ENCODE measurements around the gene ZNF562. TPM values are rescaled to one million over a fixed set of nuclear protein-coding genes. Genes with fewer than 3 reads are reported as not detected.

The ZNF562 gene
- total RNA-seq, 1 experiment from 2014 or later, result 18.4 TPM

- TF ChIP-seq TEAD4 (CRISPR knock-in tag; IDR thresholded peaks at IDR 0.05) (0 out of 2 replicates have a peak, but pooled peaks have one; percentile 29), ATF1 (CRISPR knock-in tag; IDR thresholded peaks at IDR 0.05) (no peak), ZNF671 (CRISPR knock-in tag; IDR thresholded peaks at IDR 0.05) (no peak), NFATC4 (CRISPR knock-in tag; IDR thresholded peaks at IDR 0.05) (no peak), CREB1 (CRISPR knock-in tag; IDR thresholded peaks at IDR 0.05) (no peak)
Observed at GRCh38 chr19:9621156-9622037, 53.5 kb downstream of the ZNF562 start, which contains the start of gene ZNF561 (continued).

GRCh38 chr19:9620842-9621155 lies 54.1 kb downstream of the ZNF562 start:
- Mint-ChIP-seq H3K4me3 (peak overlapping the region; percentile 94), H3K4me1 (peaks cover 23% of the 10 kb centered on the region), H3K27ac (peak overlapping the region; percentile 100), H3K27me3 (ENCODE audit: low read depth) (no peaks in the 10 kb centered on the region), H3K9me3 (no peaks in the 10 kb centered on the region), H3K36me3 (peaks cover 30% of the 10 kb centered on the region)
- ChIA-PET POLR2A (interaction anchor here (1.5 kb wide), 1 partner anchor 34 kb away, joined by 3 read pairs; no protein-coding TSS in a partner anchor), CTCF (no interaction called here)
- DNase-seq (ENCODE audit: low spot score), result no peak
- TF ChIP-seq ZBTB43 (CRISPR knock-in tag; IDR thresholded peaks at IDR 0.05), result no peak
- no peak for ATAC-seq

- POLR2A ChIA-PET, result no interaction called here
- Mint-ChIP-seq H3K4me3 (no peak overlapping the region), H3K27me3 (ENCODE audit: low read depth) (no peaks in the 10 kb centered on the region), H3K27ac (no peak overlapping the region), H3K36me3 (peaks cover 77% of the 10 kb centered on the region), H3K4me1 (0 out of 2 replicates have a peak, but pooled peaks cover 2% of the 10 kb centered on the region), H3K9me3 (peaks cover 16% of the 10 kb centered on the region)
- DNase-seq (ENCODE audit: low spot score) (no peak), ATAC-seq (no peak)
- CTCF ChIA-PET, result no interaction called here
- TF ChIP-seq ZMAT4 (CRISPR knock-in tag; IDR thresholded peaks at IDR 0.05), result no peak
- TF ChIP-seq GABPB1 (CRISPR knock-in tag; IDR thresholded peaks at IDR 0.05), result no peak
- TF ChIP-seq ZNF423 (CRISPR knock-in tag; IDR thresholded peaks at IDR 0.05), result no peak
- no peak for TF ChIP-seq NFATC4 (CRISPR knock-in tag; IDR thresholded peaks at IDR 0.05)
- TF ChIP-seq ZNF425 (CRISPR knock-in tag; conservative IDR thresholded peaks at IDR 0.05), result no peak
- TF ChIP-seq ZNF281 (CRISPR knock-in tag; IDR thresholded peaks at IDR 0.05), result no peak
- no peak for TF ChIP-seq GRHL2 (CRISPR knock-in tag; IDR thresholded peaks at IDR 0.05; ENCODE audit: insufficient replicate concordance, severe bottlenecking)
- no peak for TF ChIP-seq CTCF (IDR thresholded peaks at IDR 0.05)
- TF ChIP-seq ZNF532 (CRISPR knock-in tag; IDR thresholded peaks at IDR 0.05; ENCODE audit: borderline replicate concordance), result no peak
- no peak for TF ChIP-seq NR3C1 (CRISPR knock-in tag; conservative IDR thresholded peaks at IDR 0.05; ENCODE audit: low read depth)
- no peak for TF ChIP-seq SMAD3 (CRISPR knock-in tag; IDR thresholded peaks at IDR 0.05; ENCODE audit: borderline replicate concordance)
- no peak for TF ChIP-seq TEAD4 (CRISPR knock-in tag; IDR thresholded peaks at IDR 0.05)
- TF ChIP-seq ERG (CRISPR knock-in tag; IDR thresholded peaks at IDR 0.05), result no peak
- no peak for TF ChIP-seq ZBTB21 (CRISPR knock-in tag; IDR thresholded peaks at IDR 0.05; ENCODE audit: borderline replicate concordance)
Observed at GRCh38 chr19:9615844-9616243, 59.1 kb downstream of the ZNF562 start.
